ENCODE data around the gene HYPK. TPM values are rescaled to one million over a fixed set of nuclear protein-coding genes. Genes with fewer than 3 reads are reported as not detected.

Gene HYPK
- total and polyA plus RNA-seq, 2 experiments from 2014 or later: 7.2 to 40.1 TPM

DNA sequence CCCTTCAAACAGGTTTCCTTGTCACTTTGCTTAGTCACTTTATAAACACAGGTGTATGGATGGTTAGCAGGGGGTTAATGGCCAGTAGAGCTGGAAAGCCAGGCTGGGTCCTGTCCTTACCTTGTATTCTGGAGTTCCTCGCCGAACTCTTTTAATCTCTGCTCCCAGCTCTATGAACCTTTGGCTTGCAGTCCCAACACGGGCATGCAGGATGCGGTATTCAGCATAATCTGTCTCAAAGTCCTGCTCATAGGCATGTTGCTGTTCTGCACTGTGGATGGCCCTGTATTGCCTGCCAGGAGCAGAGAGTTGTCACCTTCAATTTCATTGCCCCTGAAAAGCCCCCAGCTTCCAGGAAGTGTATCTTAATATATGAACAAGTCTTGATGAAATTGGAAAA, 26.3 kb upstream of the HYPK start:
- peaks cover 62% of the 10 kb centered on the region for H3F3A ChIP-seq (replicated peaks; ENCODE audit: low read depth)
- H3K27me3 ChIP-seq (ENCODE audit: insufficient read depth): no peaks in the 10 kb centered on the region
- H3K27ac Mint-ChIP-seq: no peak overlapping the region
- H2AFZ ChIP-seq: no peak overlapping the region
- H3K4me1 Mint-ChIP-seq: peaks cover 17% of the 10 kb centered on the region
- ATAC-seq (no peak), DNase-seq (ENCODE audit: low spot score) (no peak)
- H4K20me1 ChIP-seq (replicated peaks; ENCODE audit: insufficient read depth): peaks cover 23% of the 10 kb centered on the region
- TF ChIP-seq JUNB (IDR thresholded peaks at IDR 0.05; ENCODE audit: unreplicated experiment) (no peak), NANOG (IDR thresholded peaks at IDR 0.05; ENCODE audit: borderline replicate concordance) (no peak), EZH2phosphoT487 (IDR thresholded peaks at IDR 0.05; ENCODE audit: unreplicated experiment) (no peak), CREB1 (CRISPR knock-in tag; IDR thresholded peaks at IDR 0.05; ENCODE audit: low read depth) (no peak), POLR2AphosphoS5 (IDR thresholded peaks at IDR 0.05; ENCODE audit: low read depth) (no peak), EZH2 (IDR thresholded peaks at IDR 0.05; ENCODE audit: low read depth, unreplicated experiment) (no peak), ZNF114 (CRISPR knock-in tag; IDR thresholded peaks at IDR 0.05) (no peak), STAT1 (IDR thresholded peaks at IDR 0.05; ENCODE audit: unreplicated experiment) (no peak), ZNF331 (CRISPR knock-in tag; IDR thresholded peaks at IDR 0.05; ENCODE audit: low read depth) (no peak)
- TF ChIP-seq, protein P1, sequence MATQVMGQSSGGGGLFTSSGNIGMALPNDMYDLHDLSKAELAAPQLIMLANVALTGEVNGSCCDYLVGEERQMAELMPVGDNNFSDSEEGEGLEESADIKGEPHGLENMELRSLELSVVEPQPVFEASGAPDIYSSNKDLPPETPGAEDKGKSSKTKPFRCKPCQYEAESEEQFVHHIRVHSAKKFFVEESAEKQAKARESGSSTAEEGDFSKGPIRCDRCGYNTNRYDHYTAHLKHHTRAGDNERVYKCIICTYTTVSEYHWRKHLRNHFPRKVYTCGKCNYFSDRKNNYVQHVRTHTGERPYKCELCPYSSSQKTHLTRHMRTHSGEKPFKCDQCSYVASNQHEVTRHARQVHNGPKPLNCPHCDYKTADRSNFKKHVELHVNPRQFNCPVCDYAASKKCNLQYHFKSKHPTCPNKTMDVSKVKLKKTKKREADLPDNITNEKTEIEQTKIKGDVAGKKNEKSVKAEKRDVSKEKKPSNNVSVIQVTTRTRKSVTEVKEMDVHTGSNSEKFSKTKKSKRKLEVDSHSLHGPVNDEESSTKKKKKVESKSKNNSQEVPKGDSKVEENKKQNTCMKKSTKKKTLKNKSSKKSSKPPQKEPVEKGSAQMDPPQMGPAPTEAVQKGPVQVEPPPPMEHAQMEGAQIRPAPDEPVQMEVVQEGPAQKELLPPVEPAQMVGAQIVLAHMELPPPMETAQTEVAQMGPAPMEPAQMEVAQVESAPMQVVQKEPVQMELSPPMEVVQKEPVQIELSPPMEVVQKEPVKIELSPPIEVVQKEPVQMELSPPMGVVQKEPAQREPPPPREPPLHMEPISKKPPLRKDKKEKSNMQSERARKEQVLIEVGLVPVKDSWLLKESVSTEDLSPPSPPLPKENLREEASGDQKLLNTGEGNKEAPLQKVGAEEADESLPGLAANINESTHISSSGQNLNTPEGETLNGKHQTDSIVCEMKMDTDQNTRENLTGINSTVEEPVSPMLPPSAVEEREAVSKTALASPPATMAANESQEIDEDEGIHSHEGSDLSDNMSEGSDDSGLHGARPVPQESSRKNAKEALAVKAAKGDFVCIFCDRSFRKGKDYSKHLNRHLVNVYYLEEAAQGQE (IDR thresholded peaks at IDR 0.05; ENCODE audit: unreplicated experiment): no peak
- TF ChIP-seq, protein P2, sequence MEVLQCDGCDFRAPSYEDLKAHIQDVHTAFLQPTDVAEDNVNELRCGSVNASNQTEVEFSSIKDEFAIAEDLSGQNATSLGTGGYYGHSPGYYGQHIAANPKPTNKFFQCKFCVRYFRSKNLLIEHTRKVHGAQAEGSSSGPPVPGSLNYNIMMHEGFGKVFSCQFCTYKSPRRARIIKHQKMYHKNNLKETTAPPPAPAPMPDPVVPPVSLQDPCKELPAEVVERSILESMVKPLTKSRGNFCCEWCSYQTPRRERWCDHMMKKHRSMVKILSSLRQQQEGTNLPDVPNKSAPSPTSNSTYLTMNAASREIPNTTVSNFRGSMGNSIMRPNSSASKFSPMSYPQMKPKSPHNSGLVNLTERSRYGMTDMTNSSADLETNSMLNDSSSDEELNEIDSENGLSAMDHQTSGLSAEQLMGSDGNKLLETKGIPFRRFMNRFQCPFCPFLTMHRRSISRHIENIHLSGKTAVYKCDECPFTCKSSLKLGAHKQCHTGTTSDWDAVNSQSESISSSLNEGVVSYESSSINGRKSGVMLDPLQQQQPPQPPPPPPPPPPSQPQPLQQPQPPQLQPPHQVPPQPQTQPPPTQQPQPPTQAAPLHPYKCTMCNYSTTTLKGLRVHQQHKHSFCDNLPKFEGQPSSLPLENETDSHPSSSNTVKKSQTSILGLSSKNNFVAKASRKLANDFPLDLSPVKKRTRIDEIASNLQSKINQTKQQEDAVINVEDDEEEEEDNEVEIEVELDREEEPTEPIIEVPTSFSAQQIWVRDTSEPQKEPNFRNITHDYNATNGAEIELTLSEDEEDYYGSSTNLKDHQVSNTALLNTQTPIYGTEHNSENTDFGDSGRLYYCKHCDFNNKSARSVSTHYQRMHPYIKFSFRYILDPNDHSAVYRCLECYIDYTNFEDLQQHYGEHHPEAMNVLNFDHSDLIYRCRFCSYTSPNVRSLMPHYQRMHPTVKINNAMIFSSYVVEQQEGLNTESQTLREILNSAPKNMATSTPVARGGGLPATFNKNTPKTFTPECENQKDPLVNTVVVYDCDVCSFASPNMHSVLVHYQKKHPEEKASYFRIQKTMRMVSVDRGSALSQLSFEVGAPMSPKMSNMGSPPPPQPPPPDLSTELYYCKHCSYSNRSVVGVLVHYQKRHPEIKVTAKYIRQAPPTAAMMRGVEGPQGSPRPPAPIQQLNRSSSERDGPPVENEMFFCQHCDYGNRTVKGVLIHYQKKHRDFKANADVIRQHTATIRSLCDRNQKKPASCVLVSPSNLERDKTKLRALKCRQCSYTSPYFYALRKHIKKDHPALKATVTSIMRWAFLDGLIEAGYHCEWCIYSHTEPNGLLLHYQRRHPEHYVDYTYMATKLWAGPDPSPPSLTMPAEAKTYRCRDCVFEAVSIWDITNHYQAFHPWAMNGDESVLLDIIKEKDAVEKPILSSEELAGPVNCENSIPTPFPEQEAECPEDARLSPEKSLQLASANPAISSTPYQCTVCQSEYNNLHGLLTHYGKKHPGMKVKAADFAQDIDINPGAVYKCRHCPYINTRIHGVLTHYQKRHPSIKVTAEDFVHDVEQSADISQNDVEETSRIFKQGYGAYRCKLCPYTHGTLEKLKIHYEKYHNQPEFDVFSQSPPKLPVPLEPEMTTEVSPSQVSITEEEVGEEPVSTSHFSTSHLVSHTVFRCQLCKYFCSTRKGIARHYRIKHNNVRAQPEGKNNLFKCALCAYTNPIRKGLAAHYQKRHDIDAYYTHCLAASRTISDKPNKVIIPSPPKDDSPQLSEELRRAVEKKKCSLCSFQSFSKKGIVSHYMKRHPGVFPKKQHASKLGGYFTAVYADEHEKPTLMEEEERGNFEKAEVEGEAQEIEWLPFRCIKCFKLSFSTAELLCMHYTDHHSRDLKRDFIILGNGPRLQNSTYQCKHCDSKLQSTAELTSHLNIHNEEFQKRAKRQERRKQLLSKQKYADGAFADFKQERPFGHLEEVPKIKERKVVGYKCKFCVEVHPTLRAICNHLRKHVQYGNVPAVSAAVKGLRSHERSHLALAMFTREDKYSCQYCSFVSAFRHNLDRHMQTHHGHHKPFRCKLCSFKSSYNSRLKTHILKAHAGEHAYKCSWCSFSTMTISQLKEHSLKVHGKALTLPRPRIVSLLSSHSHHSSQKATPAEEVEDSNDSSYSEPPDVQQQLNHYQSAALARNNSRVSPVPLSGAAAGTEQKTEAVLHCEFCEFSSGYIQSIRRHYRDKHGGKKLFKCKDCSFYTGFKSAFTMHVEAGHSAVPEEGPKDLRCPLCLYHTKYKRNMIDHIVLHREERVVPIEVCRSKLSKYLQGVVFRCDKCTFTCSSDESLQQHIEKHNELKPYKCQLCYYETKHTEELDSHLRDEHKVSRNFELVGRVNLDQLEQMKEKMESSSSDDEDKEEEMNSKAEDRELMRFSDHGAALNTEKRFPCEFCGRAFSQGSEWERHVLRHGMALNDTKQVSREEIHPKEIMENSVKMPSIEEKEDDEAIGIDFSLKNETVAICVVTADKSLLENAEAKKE (CRISPR knock-in tag; IDR thresholded peaks at IDR 0.05): no peak
- TF ChIP-seq, protein P3, sequence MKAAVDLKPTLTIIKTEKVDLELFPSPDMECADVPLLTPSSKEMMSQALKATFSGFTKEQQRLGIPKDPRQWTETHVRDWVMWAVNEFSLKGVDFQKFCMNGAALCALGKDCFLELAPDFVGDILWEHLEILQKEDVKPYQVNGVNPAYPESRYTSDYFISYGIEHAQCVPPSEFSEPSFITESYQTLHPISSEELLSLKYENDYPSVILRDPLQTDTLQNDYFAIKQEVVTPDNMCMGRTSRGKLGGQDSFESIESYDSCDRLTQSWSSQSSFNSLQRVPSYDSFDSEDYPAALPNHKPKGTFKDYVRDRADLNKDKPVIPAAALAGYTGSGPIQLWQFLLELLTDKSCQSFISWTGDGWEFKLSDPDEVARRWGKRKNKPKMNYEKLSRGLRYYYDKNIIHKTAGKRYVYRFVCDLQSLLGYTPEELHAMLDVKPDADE (IDR thresholded peaks at IDR 0.05): no peak
- TF ChIP-seq, protein P4, sequence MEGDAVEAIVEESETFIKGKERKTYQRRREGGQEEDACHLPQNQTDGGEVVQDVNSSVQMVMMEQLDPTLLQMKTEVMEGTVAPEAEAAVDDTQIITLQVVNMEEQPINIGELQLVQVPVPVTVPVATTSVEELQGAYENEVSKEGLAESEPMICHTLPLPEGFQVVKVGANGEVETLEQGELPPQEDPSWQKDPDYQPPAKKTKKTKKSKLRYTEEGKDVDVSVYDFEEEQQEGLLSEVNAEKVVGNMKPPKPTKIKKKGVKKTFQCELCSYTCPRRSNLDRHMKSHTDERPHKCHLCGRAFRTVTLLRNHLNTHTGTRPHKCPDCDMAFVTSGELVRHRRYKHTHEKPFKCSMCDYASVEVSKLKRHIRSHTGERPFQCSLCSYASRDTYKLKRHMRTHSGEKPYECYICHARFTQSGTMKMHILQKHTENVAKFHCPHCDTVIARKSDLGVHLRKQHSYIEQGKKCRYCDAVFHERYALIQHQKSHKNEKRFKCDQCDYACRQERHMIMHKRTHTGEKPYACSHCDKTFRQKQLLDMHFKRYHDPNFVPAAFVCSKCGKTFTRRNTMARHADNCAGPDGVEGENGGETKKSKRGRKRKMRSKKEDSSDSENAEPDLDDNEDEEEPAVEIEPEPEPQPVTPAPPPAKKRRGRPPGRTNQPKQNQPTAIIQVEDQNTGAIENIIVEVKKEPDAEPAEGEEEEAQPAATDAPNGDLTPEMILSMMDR (conservative IDR thresholded peaks at IDR 0.05; ENCODE audit: low read depth in 2 of 2): no peak
- no peak overlapping the region for H3K4me3 Mint-ChIP-seq
- H3K4me1 ChIP-seq (ENCODE audit: insufficient read depth): peaks cover 11% of the 10 kb centered on the region
- H3K4me2 ChIP-seq: no peak overlapping the region
- no peaks in the 10 kb centered on the region; the same call in 2 of the 3 replicates for H3K9me3 Mint-ChIP-seq
- no peaks in the 10 kb centered on the region for H3K79me2 ChIP-seq (replicated peaks; ENCODE audit: insufficient read depth)
- H3K9me2 ChIP-seq (ENCODE audit: insufficient read depth): no peaks in the 10 kb centered on the region
- H3K4me3 ChIP-seq: no peak overlapping the region
- H3K27me3 Mint-ChIP-seq (ENCODE audit: insufficient read depth, low read depth, poor library complexity): peaks cover 17% of the 10 kb centered on the region
- H3K36me3 Mint-ChIP-seq (ENCODE audit: low read depth): peaks cover 51% of the 10 kb centered on the region
- H3K36me3 ChIP-seq (ENCODE audit: insufficient read depth): peaks cover 37% of the 10 kb centered on the region
- H3K27ac ChIP-seq (ENCODE audit: low read depth): peak overlapping the region; percentile 51; the same call in 1 of the 2 replicates
